T47D (cell line): ENCODE results near the gene CDCA7.

Source experiments
- DNase-seq, 2 experiments: peaks; one replicate each; pipeline versions ENCODE4 v3.0.0 to v3.0.0-alpha.2; 2011 to 2012; ENCODE audit warnings: low read depth in 1 of 2, low spot score in 1 of 2
- JUND ChIP-seq: IDR thresholded peaks from 2 replicates; pipeline ENCODE4 v1.6.1; 2012; ENCODE audit warnings: low read depth
- in situ Hi-C: cut with HindIII; loops from 2 replicates; pipeline ENCODE4 v1.10.0; 2016; ENCODE audit warnings: low sequenced_read_pairs, low pct_unique_long_range_greater_than_20kb

Gene CDCA7

GRCh38 chr2:173417341-173417740, 62.7 kb downstream of the CDCA7 start:
- in situ Hi-C loops, result no loop called here
- no peak for TF ChIP-seq JUND
- no peak for DNase-seq

- no peak for DNase-seq
- no peak for TF ChIP-seq JUND
- in situ Hi-C loops, result no loop called here
Measured at GRCh38 chr2:173417802-173418201, 63.1 kb downstream of the CDCA7 start.
